ENCODE results near the gene HOXC12.

The HOXC12 gene

DNA sequence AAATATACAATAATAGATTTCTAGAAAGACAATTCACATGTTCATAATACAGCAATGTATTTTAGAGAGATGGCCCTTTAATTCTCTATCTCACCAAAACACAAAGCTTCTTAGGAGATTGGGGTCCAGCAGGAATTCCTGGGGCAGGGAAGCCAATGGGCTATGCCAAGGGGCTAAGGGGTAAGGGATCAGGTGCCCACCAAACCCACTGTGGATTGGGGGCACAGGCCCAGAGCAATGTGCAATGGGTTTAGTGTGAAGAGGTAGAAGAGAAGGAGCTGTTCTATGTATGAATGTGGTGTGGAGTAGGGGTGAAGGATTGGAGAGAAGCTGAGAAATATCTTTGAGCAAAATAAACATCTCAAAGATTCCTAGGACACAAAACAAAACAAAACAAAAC, 13.5 kb upstream of the HOXC12 start:
- DNase-seq: no peak

DNA sequence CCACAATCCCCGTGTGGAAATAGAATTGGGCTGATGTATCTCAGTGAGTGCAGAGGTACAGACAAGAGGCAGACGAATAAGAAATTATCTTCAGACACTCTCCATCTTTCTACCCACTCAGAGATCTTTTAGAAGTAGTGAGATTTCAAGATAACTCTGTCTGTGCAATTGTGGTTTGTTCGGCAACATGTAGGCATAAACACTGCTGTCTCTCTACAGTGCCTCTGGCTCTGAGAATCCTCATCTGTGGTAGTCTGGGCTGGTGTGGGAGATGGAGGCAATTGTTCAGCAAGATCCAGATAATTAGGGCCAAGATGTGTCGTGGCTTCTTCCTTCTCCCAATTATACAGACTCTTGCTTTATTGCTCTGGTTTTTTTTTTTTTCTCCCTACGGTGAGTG, 13.0 kb upstream of the HOXC12 start:
- no peak for DNase-seq

GRCh38 chr12:53942467-53942997, 12.2 kb upstream of the HOXC12 start:
- no peak for DNase-seq

GRCh38 chr12:53944209-53944608, 10.5 kb upstream of the HOXC12 start:
- DNase-seq: no peak

DNA sequence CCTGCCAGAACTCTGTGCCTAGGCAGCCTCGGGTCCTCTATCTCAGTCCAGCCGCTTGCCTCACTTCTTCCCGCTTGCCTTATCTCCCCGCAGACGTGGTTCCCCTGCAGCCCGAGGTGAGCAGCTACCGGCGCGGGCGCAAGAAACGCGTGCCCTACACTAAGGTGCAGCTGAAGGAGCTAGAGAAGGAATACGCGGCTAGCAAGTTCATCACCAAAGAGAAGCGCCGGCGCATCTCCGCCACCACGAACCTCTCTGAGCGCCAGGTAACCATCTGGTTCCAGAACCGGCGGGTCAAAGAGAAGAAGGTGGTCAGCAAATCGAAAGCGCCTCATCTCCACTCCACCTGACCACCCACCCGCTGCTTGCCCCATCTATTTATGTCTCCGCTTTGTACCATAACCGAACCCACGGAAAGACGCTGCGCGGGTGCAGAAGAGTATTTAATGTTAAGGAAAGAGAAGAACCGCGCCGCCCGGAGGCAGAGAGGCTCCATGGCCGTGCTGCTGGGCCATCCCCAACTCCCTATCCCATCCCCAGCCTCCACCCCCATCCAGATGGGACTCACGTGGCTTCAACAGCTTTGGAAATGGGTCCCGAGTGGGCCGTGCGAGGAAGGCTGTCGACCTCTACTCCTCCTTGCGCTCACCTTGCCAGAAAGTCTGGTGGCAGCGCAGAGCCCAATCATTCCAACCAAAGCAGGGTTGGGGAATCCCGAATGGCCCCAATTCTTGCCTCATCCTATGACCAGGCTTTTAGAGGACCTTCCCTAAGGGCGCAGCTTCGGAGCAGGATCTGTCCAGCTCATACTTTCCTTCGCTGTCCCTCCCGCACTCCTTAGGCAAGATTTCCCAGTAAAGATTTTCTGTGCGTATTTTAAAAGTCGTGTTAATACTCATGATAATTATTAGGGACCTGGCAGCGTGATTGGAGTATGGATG, 9.5 kb upstream of the HOXC12 start:
- DNase-seq: no peak

GRCh38 chr12:53947743-53948142, 7.0 kb upstream of the HOXC12 start:
- no peak for DNase-seq

- no peak for DNase-seq
Measured at GRCh38 chr12:53948650-53949593, 5.8 kb upstream of the HOXC12 start.

GRCh38 chr12:53949631-53950436, 4.9 kb upstream of the HOXC12 start:
- DNase-seq: no peak

DNA sequence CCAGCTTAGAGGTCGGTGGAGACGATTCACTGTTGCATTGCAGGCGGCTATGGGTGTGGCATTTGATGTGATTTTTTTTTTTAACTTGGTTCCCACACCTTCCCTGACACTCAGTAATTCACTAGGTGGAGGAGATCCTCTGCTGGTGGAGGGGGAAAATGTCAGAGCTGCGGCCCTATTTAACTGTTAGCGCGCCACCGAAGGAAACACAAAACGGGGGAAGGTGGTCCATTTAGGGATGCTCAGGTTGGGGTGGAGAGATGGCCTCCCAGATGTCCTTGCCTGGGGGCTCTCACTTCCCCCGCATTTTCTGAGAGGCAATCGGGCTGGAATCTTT, 4.3 kb upstream of the HOXC12 start:
- no peak for DNase-seq

GRCh38 chr12:53950789-53951576, 3.7 kb upstream of the HOXC12 start:
- DNase-seq: no peak

DNA sequence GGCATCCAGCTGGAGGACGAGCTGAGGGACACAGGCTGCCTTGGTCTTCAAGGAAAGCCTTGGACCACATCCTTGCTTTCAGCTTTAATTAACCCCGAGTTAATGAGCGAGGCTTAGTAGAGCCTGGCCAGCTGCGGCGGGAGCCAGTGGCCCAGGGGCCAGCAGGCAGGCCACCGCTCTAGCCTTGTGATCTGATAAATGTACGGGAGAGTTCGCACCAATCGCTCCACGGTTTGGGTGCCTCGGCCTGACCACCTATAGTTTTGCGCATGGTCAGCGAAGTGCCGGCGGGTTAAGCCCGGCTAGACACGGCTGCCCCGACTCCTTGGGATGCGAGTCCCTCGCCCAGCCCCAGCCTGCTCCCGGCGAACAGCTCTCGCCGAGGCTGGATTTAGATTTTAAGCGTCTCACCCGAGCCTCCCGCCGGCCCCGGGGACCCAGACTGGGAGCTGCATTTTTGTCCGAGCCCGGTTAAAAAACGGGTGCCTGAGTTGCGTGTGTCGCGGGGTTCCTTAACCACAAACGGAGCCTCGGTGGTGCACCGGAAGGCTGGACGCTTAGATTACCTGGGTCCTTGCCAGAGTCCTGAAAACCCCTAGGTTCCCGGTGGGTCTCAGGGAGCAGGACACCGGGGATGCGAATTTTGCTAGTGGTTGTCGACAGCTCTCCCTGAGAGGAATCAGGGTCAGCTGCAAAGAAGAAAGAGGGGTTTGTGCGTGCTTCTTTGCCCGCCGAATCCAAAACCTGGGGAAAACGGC, 2.9 kb upstream of the HOXC12 start:
- no peak for DNase-seq

GRCh38 chr12:53952335-53952694, 2.4 kb upstream of the HOXC12 start:
- DNase-seq: no peak

DNA sequence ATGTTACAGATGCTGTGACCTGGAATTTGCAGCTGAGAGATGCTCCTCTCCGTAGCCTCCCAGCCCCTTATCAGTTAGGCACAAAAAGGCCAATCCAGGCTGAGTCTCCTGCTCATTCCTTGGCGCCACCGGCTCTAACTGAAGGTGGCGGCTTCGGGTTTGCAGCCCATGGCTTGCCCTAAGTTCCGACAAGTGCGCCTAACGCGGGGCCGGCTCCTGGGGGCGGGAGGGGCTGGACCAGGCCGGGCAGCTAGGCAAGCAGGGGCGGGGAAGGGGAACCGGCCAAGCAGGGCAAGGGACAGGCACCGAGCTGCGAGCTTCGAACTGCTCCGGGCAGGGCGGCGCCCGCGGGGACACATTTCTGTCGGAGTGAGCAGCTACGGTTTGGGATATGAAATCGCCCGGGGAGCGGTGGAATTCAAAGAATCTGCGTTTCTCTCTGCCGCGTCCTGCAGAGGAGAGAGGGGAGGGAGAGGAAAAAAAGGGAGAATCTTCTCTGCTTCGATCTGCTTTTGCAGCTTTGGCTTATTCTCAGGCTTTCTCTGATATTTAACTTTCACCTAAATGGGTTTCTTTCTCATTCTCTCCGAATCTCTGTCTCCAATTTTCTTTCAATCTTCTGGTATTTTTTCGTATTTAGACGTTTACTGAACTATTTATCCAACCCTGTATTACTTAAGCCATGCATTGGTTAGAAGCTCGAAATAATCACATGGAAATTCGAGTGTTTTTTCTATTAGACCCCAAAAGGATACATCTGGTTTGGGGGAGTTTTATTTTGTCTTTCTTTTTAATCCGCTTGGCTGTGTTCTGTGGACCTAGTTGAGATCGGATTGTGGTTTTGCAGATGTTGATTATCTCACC, 1.6 kb upstream of the HOXC12 start:
- peak; percentile 33 for DNase-seq

GRCh38 chr12:53953831-53954693, 641 bp upstream of the HOXC12 start:
- DNase-seq: no peak

DNA sequence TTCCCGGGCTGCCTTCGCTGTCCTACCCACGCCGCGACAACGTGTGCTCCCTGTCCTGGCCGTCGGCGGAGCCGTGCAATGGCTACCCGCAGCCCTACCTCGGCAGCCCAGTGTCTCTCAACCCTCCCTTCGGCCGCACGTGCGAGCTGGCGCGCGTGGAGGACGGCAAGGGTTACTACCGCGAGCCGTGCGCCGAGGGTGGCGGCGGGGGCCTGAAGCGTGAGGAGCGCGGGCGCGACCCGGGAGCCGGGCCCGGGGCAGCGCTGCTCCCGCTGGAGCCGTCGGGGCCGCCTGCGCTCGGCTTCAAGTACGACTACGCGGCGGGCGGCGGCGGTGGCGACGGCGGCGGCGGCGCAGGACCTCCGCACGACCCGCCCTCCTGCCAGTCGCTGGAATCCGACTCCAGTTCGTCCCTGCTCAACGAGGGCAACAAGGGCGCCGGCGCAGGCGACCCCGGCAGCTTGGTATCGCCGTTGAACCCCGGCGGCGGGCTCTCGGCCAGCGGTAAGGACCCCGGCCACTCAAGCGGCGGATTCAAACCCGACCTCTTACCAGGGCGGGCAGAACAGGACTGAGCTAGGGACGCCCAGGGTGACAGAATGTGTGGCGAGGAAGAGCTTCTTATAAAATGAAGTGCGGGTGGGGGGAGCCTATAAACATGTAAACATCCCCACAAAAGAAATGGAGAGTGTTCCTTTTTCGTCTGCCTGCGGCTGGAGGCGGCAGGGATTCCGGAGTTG, 503 bp downstream of the HOXC12 start:
- DNase-seq: no peak

- no peak for DNase-seq
Measured at GRCh38 chr12:53955776-53956250, 1.1 kb downstream of the HOXC12 start.

- DNase-seq: no peak
Measured at GRCh38 chr12:53956251-53956887, 1.7 kb downstream of the HOXC12 start.

All from activated CD4-positive, alpha-beta T cell treated with anti-CD3 and anti-CD28 coated beads, Interleukin-10, Interleukin-2, amounts not matched to agents 100 ng/mL and 50 ng/mL, durations not matched to agents 16 hours and 8 hours (primary cell).